CD4-positive, alpha-beta T cell treated with Interleukin-10 for 1 hour (primary cell): Measurements from ENCODE around the gene PON3.

Experiments used
- DNase-seq: peaks from one replicate; pipeline ENCODE4 v3.0.0-alpha.2; 2020

The PON3 gene

DNA sequence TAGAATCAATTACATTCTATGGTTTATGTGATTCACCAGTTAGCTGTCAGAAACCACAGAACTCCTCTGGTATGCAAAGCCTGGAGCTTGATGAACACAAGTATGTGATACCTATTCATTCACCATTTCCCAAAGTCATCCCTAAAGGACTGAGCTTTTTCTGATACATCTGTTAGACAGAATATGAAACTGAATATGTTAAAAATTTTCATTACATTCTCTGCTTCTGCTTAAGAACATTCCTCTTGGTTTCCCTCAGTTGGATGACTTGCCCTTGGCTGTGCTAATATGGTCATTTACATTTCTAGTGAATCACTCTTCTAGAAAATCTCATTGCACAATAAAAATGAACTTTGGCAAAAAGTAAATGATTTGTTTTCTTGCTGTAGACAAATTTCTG is 61.1 kb downstream of the PON3 start:
- DNase-seq: no peak

- no peak for DNase-seq
Measured at GRCh38 chr7:95334447-95334846, 61.7 kb downstream of the PON3 start.

DNA sequence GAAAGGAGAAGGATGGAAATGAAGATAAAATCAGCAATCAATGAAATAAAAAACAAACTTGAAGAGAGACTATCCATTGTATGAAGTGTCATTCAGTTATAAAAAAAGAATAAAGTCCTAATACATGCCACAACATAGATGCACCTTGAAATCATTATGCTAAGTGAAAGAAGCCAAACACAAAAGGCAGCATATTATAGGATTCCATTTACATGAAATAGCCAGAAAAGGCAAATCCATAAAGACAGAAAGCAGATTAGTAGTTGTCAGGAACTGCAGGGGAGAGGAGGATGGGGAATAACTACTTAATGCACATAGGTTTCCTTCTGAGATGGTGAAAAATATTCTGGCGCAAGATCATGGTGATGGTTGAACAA is 65.2 kb downstream of the PON3 start:
- peak; percentile 2 for DNase-seq

GRCh38 chr7:95330204-95330960 is 65.8 kb downstream of the PON3 start:
- DNase-seq: peak; percentile 44

DNA sequence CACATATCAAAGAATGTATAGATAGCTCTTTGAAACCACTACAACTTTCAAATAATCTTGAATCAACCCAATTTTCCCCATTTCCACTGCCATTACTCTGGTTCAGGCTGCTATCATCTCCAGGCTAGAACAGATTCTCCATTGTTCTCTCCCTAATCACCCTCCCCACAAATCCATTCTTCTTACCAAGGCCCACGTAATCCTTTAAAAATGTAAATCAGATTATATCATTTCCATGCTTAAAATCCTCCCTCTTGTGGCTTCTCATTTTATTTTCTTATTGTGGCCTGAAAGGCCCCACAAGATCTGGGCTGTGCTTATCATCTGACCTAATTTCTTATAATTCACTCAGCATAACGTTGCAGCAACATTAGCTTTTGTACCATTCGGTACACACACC is 68.8 kb downstream of the PON3 start:
- no peak for DNase-seq

DNA sequence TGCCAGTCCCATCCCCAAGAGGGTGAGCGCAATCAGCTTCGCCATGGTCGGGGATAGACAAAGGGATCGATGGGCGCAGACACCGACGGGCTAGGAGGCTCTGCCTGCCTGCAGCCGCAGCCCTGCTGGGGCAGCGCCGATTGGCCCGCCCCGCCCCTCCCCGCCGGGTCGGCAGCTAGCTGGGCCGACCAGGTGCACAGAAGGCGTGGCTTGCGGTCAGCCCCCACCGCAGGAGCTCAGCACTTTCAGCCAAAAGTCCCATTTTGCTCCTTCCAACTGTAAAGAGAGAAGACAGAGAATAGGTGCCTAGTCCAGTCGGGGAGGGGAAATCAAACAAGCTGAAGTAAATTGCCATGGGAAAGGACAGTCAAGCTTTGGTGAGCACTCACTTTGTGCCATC is 71.7 kb downstream of the PON3 start, which contains the start of gene PON1:
TSS of gene PON1 (minus strand) at position 102 of the 400 bp plus-strand sequence. CDS start at position 45, 57 bp downstream.
- no peak for DNase-seq

DNA sequence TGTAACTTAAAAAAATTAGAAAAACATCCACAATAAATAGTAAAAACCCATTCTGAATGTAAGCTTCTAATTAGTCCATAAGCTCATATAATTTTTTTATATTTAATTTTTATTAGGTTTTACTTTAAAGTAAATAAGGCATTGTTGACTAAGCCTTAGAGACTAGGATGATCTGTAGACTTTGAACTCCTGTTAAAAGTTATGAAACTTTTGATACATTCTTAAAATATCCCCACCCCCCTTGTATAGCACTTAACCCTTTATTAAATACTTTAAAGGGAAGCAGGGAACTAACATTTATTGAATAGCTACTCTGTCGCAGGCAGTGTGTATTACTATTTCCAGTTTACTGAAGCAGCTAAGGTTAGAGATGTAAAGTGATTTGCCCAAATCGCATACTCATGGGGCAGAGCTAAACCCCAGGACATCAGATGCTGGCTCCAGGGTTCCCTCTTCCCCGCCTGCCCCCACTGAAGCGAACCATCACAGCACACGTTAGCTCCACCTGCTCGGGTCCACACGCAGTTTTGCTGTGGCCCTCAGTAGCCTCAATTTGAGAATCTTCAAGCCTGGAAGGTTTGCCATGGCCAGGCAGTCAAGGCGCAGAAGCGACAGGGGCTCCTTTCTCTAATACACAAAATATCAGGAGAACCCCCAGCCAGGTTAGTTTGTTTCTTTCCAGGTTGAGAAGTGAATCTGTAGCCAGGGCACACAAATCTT is 72.6 kb downstream of the PON3 start:
- DNase-seq: no peak

- DNase-seq: no peak
Measured at GRCh38 chr7:95322854-95323253, 73.3 kb downstream of the PON3 start.

GRCh38 chr7:95322396-95322795 is 73.8 kb downstream of the PON3 start:
- DNase-seq: no peak

DNA sequence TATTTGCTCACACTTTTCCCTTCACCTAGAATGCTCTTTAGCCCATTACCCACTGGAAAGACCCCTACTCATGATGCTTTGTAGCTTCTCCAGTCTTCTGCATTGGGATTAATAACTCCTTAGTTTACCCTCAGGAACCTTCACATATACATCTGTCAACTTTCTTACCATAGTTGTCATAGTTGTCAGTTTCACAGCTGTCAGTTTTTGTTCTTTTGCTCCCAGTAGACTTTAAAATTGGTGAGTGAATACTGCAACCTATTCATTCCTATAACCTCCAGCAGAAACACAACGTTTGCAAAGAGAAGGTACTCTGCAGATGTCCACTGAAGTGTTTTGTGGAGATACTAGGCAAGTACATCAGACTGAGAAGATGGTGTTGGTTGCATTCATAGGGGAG is 74.5 kb downstream of the PON3 start:
- DNase-seq: no peak

DNA sequence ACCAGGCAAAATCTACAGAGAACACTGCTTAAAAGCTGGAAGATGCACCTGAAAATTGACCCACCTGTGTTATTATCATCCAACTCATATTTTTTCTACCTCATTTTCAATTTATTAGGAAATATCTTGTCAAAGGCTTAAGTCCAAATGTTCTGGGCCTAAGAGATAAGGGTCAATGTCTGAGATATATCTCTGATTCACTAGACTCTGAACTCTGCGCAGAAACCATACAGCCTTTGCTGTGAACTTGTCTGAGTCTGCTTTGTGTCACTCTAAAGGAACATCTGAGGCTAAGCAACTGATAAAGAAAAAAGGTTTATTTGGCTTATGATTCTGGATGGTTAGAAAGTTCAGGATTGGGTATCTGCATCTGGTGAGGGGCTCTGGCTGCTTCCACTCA is 75.5 kb downstream of the PON3 start:
- no peak for DNase-seq

DNA sequence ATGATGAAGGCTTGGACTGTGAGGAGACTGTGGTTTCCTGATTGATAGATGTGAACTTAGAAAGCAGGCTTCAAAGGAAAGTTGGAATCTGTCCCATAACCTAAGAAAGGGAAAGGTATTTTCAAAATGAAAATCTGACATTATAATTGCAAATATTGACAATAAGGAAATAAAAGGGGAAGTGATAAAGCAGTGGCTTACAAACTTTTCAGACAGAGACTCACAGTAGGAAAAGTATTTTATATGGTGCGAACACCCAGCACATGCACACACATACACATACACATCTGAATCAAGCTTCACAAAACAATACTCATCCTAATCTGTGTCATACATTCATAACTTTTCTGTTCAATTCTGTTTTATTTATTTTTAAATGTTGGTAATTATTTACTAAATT is 76.6 kb downstream of the PON3 start:
- no peak for DNase-seq

- DNase-seq: no peak
Measured at GRCh38 chr7:95318501-95319100, 77.6 kb downstream of the PON3 start.

GRCh38 chr7:95317966-95318365 is 78.2 kb downstream of the PON3 start:
- no peak for DNase-seq

GRCh38 chr7:95317546-95317945 is 78.6 kb downstream of the PON3 start:
- DNase-seq: no peak

GRCh38 chr7:95316588-95316987 is 79.6 kb downstream of the PON3 start:
- no peak for DNase-seq

DNA sequence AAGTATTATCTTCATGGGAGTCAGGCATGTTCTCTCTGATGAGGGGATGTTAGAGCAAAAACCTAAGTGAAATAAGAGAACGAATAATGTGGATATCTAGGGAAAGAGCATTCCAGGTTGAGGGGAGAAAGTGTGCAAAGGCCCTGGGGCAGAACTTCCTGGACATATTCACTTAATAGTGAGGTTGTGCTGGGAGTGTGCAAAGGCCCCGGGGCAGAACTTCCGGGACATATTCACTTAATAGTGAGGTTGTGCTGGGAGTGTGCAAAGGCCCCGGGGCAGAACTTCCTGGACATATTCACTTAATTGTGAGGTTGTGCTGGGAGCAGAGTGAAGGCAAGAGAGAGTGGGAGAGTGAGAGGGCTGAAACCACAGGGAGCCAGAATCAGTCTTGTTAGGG is 83.6 kb downstream of the PON3 start:
- DNase-seq: no peak

DNA sequence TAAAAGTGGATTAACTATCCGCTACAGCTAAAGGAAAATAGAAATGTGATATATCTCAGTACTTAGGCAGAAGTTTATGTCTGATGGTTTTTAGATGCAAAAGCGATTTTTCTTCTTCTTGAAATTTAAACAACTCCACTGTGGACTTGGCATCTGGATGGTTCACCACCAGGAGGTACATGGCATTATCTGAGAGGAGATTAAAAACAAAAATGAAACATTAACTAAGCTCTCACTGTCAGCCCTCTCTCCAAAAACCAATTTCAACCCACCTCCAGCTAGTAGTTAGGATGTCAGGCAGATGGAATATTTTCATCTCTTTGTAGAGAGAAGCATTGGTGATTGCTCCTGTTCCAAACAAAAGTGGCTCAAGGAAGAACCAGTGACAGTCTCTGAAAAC is 84.8 kb downstream of the PON3 start:
- no peak for DNase-seq

DNA sequence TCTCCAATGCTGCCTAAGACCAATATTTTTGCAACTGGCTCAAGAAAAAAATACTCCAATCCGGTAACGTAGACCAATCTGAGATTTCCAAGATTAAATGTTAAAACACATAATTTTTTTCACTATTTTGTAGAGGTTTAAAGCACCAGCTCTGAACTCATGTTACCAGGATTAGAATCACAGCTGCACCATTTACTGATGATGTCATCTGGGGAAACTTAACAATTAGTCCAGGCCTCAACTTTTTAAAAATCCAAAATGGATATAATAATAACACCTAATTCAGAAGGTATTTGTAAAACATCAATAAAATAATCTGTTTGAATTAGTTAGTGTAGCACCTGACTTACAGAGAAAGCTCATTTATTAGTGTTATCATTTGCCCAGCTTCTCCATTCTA is 86.2 kb downstream of the PON3 start:
- no peak for DNase-seq
